K562 (cell line): ENCODE data around the gene PRAMEF12. TPM values are rescaled to one million over a fixed set of nuclear protein-coding genes. Genes with fewer than 3 reads are reported as not detected.

Experiments used
- CBX1 ChIP-seq: sonication (generic); IDR thresholded peaks from 2 replicates; pipeline ENCODE4 v1.6.1; 2016; ENCODE audit warnings: antibody characterized with exemption, low read depth, mild to moderate bottlenecking
- DNMT1 ChIP-seq: fragments of 450-650 bp; IDR thresholded peaks from 2 replicates; pipeline ENCODE4 v1.6.1; 2016; ENCODE audit warnings: antibody characterized with exemption, mild to moderate bottlenecking
- EP300 ChIP-seq: IDR thresholded peaks from 2 replicates; pipeline ENCODE4 v1.6.1; 2012; ENCODE audit warnings: low read length, improper control_type of control experiment
- FOXA3 ChIP-seq, 2 experiments: fragments of 450-650 bp in 1 of 2; sonication (generic) in 1 of 2; formaldehyde crosslinking; IDR thresholded peaks in 1 of 2; conservative IDR thresholded peaks in 1 of 2; 2 replicates each; pipeline versions ENCODE4 v1.4.0 to v1.8.0; 2020 to 2022; ENCODE audit warnings: mild to moderate bottlenecking in 2 of 2, missing genetic modification reagents in 1 of 2
- ZBTB1 ChIP-seq: sonication (generic); formaldehyde crosslinking; IDR thresholded peaks from 2 replicates; pipeline ENCODE4 v1.8.1; 2023; ENCODE audit warnings: missing genetic modification reagents, low read depth, mild to moderate bottlenecking, borderline replicate concordance
- polyA plus RNA-seq, 8 experiments: library from polyadenylated mRNA; depleted of rRNA in 4 of 8; stranded (reverse) in 5 of 8; unstranded in 3 of 8; fragments of >200 nt; fragmentation: Nextera tagmentation in 2 of 8; fragmentation: Illumina TruSeq in 1 of 8; extraction: Ambion mirVana in 2 of 8; extraction: Trizol in 1 of 8; gene quantifications; 2 replicates each; pipeline versions ENCODE4 v1.2.1 to v1.2.3, GENCODE V29; 2011 to 2014; ENCODE audit warnings: inconsistent platforms in 1 of 8, missing spikeins in 1 of 8
- total RNA-seq, 7 experiments: library from RNA; depleted of rRNA in 6 of 7; stranded (reverse); fragments of >200 nt in 6 of 7; fragmentation: Illumina TruSeq in 2 of 7; extraction: Trizol in 2 of 7; gene quantifications; 2 replicates each; pipeline versions ENCODE4 v1.2.1 to v1.2.3, GENCODE V29; 2011 to 2021; ENCODE audit warnings: low replicate concordance in 1 of 7
- TF ChIP-seq, protein P1 (sequence below), 3 experiments: fragments of 200-800 bp in 1 of 3; fragments of 250-450 bp in 1 of 3; fragments of 450-650 bp in 1 of 3; sonication (Bioruptor Pico) in 1 of 3; sonication (Bioruptor generic) in 1 of 3; formaldehyde crosslinking in 1 of 3; IDR thresholded peaks; 2 replicates each; pipeline versions ENCODE4 v1.6.1 to v1.8.0; 2016 to 2022; ENCODE audit warnings: mild to moderate bottlenecking in 2 of 3, missing genetic modification characterization in 2 of 3, missing compliant biosample characterization in 1 of 3, moderate library complexity in 1 of 3
- TF ChIP-seq, protein P2 (sequence below): fragments of 450-650 bp; IDR thresholded peaks from 2 replicates; pipeline ENCODE4 v1.7.0; 2016; ENCODE audit warnings: borderline replicate concordance
- TF ChIP-seq, protein P3 (sequence below), 2 experiments: IDR thresholded peaks; 2 replicates each; pipeline ENCODE4 v1.6.1; 2011; ENCODE audit warnings: borderline replicate concordance in 1 of 2, control low read depth in 1 of 2, low read depth in 1 of 2, low read length in 1 of 2, mild to moderate bottlenecking in 1 of 2, mixed read lengths in 1 of 2, moderate library complexity in 1 of 2; ENCODE audit not compliant: insufficient read depth in 1 of 2, insufficient read length in 1 of 2, poor library complexity in 1 of 2, severe bottlenecking in 1 of 2; ENCODE audit errors: extremely low read depth in 1 of 2

PRAMEF12 gene
- total and polyA plus RNA-seq, 9 of the 15 experiments (the other 6 are each of a cell fraction or from before 2014, with no cell fraction given): not detected

DNA sequence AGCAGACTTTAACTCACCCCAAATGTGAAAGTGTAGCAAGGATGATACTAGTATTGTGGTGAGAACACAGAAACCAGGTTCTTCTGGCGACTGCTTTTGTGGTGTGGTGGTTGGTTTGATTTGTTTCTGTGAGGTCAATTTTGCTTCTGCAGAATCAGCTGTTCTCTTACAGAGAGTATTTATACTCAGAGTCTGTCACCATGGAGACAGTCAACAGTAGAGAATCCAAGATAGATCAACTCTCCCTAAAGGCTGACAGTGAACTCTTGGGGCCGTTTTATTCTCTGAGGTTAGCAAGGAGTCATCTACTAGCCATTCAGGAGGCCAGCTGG is 27.6 kb upstream of the PRAMEF12 start, which contains the start of gene CFAP107 (continued):
- TF ChIP-seq, protein P1, sequence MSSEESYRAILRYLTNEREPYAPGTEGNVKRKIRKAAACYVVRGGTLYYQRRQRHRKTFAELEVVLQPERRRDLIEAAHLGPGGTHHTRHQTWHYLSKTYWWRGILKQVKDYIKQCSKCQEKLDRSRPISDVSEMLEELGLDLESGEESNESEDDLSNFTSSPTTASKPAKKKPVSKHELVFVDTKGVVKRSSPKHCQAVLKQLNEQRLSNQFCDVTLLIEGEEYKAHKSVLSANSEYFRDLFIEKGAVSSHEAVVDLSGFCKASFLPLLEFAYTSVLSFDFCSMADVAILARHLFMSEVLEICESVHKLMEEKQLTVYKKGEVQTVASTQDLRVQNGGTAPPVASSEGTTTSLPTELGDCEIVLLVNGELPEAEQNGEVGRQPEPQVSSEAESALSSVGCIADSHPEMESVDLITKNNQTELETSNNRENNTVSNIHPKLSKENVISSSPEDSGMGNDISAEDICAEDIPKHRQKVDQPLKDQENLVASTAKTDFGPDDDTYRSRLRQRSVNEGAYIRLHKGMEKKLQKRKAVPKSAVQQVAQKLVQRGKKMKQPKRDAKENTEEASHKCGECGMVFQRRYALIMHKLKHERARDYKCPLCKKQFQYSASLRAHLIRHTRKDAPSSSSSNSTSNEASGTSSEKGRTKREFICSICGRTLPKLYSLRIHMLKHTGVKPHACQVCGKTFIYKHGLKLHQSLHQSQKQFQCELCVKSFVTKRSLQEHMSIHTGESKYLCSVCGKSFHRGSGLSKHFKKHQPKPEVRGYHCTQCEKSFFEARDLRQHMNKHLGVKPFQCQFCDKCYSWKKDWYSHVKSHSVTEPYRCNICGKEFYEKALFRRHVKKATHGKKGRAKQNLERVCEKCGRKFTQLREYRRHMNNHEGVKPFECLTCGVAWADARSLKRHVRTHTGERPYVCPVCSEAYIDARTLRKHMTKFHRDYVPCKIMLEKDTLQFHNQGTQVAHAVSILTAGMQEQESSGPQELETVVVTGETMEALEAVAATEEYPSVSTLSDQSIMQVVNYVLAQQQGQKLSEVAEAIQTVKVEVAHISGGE (CRISPR knock-in tag; IDR thresholded peaks at IDR 0.05): no peak
- TF ChIP-seq ZBTB1 (CRISPR knock-in tag) (peak; percentile 82; the same call in 1 of the 2 replicates), DNMT1 (no peak), FOXA3 (CRISPR knock-in tag; conservative IDR thresholded peaks at IDR 0.05 in 1 of 2, IDR thresholded peaks at IDR 0.05 in 1 of 2) (no peak), CBX1 (peak; percentile 11; the same call in 1 of the 2 replicates), EP300 (peak; percentile 67; the same call in 1 of the 2 replicates)
- TF ChIP-seq, protein P2, sequence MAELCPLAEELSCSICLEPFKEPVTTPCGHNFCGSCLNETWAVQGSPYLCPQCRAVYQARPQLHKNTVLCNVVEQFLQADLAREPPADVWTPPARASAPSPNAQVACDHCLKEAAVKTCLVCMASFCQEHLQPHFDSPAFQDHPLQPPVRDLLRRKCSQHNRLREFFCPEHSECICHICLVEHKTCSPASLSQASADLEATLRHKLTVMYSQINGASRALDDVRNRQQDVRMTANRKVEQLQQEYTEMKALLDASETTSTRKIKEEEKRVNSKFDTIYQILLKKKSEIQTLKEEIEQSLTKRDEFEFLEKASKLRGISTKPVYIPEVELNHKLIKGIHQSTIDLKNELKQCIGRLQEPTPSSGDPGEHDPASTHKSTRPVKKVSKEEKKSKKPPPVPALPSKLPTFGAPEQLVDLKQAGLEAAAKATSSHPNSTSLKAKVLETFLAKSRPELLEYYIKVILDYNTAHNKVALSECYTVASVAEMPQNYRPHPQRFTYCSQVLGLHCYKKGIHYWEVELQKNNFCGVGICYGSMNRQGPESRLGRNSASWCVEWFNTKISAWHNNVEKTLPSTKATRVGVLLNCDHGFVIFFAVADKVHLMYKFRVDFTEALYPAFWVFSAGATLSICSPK: no peak
- TF ChIP-seq, protein P3, sequence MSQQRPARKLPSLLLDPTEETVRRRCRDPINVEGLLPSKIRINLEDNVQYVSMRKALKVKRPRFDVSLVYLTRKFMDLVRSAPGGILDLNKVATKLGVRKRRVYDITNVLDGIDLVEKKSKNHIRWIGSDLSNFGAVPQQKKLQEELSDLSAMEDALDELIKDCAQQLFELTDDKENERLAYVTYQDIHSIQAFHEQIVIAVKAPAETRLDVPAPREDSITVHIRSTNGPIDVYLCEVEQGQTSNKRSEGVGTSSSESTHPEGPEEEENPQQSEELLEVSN (IDR thresholded peaks at IDR 0.05; ENCODE audit: borderline replicate concordance in 1 of 2, extremely low read depth in 1 of 2, insufficient read depth in 1 of 2, insufficient read length in 1 of 2, low read depth in 1 of 2, low read length in 1 of 2, poor library complexity in 1 of 2, severe bottlenecking in 1 of 2): no peak
- TF ChIP-seq, all 486 proteins: peak for 11
